Activated T-helper 1 cell treated with anti-CD3 and anti-CD28 coated beads, Interleukin-2, amount 50 U/mL, for 16 hours (primary cell): ENCODE results near the gene CAMK1D.

Source experiments
- DNase-seq, 2 donors: peaks; one replicate each; pipeline ENCODE4 v3.0.0-alpha.2; 2020; ENCODE audit warnings: low read depth in 1 of 2, low spot score in 1 of 2

The CAMK1D gene

DNA sequence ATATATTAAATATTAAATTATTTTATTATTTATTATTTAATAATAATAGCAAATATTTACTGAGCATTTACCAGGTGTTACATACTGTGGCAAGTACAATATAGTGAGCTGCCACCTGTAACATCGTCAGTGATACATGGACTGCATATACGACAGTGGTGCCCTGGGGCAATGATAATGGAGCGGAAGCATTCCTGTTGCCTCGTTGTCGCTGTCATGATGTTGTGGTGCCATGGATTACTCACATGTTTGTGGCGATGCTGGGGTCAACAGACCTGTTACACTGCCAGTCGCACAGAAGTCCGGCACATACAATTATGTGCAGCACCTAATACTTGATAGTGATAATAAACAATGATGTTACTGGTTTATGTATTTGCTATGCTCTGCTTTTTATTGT lies 20.6 kb downstream of the CAMK1D start:
- no peak for DNase-seq

DNA sequence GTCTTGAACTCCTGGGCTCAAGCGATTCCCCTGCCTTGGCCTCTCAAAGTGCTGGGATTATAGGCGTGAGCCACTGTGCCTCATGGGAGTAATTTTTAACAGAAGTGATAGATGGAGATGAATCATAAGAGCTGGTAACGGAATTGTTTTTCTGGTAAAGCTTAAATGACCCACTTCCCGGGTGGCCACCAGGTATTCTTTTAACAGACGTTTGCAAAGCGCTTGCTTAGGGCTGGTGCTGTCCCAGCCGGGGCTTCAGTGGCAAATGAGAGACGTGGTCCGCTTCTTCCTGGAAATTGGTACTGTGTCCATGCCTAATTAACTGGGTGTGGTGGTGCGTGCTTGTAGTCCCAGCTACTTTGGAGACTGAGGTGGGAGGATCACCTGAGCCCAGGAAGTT lies 23.5 kb downstream of the CAMK1D start:
- no peak for DNase-seq

DNA sequence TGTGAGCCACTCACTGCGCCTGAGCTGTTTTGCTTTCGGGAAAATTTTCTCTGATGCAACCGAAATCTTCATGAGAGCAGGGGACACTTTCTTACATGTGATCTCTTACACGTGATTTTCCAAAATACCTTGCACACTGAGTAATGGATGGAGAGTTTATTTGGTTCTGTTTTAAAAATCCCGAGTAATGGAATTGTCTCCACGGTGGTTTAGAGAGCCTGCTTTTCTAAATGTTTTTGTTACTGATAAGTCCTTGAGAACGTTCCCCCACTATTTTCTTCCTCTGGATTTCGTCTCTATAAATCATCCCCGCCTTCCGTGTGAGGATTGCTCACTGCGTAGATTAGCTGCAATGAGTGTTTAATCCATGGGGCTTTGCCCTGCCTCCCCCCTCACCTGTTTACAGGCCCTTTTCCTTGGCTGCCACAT lies 25.7 kb downstream of the CAMK1D start:
- no peak for DNase-seq

DNA sequence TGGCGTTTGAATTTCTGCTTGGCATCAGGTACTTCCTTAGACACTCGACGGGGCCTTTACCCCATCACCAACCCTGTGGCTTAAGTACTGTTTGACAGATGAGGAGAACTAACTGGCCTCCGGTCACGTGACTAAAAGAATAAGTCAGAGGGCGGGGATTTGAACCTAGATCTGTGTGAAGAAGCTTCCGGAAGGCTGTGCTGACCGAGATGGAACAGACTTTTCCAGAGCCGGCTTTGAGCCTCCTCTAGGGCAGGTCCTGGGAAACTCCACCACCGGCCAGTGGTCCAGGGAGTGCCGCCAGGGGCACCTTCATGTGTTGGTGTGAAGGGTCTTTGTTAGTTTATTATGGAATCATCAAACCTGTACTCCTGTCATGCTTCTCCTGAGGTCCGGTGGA lies 26.9 kb downstream of the CAMK1D start:
- DNase-seq: no peak

DNA sequence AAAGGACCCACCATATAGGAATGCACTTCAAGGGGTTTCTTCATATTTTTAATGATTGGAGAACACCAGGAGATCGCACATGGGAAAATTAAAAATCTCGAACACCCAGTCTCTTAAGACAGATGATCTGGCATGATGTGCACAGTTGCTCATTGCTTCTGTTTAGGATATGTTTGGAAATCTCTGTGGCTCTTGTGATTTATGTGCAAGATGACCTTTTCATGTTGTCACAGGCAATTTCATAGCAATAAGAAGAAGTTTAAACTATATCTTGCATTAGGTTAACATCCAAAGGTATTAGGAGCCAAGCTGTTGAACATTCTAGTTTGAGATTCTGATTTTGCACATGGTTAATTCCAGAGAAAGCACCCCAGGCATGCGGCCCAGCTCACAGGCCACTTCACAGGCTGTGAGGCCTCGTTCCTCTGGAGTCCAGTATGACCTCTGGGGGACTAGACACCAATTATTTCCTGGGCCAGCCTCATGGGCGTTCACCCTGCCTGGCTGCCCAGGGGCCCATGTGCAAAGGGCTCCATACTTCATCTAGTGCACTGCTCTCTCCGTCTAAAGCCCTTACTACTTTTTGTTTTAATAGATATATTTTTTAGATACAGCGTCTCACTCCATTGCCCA lies 28.4 kb downstream of the CAMK1D start:
- DNase-seq: no peak

DNA sequence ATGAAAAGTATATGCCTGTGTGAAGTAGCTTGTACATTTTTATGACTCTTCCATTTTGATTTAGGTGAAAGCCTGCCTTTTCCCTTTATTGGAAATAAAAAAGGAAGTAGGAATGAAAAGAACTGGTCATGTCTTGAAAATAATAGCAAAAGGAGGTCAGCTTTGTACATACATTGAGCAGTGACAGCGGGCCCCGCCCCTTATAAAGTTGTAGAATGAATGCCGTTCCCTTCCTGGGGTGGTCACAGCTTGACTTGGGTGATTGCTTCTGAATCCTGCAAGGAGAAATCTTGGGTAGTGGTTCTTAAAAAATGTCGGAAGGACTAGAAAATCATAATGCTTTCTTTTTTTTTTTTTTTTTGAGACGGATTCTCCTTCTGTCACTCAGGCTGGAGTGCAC lies 31.7 kb downstream of the CAMK1D start:
- DNase-seq: no peak

DNA sequence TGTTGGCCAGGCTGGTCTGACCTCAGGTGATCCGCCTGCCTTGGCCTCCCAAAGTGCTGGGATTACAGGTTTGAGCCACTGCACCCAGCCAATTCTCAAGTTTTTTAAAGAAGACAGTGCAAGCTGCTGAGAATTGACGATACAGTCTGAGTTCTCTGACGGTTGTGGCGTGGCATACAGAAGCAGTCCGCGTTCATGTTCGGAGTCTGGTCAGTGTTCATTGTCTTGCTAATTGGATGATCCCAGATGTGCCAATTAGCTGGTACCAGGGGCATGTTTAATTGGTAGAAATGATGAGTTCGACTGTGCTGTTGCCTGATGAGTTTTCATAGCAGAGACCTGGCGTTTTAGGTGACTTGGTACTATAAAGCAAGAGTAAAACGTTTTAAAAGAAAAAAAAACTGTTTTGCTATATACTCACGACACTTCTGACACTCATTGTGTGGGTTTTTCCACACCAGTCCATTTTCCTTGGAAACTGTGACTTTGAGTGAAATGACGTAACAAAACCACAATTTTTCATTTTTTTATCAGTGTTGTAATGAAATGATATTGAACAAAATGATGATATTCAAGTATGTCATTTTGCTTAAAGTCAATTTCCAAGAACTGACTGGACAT lies 32.3 kb downstream of the CAMK1D start:
- no peak for DNase-seq

DNA sequence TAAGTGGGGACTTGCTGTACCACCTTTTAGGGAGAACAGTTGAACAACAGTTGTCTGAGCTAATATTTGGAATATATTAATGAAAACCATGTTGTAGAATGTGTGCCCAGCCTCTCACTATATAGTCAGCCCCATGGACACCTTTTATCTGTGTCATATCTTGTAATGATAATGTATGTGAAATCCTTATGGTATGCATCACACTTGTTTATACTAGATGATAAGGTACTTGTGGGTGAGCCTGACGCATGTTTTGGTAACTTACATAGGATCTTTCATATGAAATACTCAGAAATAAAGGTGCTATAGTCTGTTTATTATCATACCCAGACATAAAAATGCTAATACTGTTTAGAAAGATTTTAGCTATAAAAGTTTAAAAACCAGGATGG lies 32.8 kb downstream of the CAMK1D start:
- DNase-seq: no peak

DNA sequence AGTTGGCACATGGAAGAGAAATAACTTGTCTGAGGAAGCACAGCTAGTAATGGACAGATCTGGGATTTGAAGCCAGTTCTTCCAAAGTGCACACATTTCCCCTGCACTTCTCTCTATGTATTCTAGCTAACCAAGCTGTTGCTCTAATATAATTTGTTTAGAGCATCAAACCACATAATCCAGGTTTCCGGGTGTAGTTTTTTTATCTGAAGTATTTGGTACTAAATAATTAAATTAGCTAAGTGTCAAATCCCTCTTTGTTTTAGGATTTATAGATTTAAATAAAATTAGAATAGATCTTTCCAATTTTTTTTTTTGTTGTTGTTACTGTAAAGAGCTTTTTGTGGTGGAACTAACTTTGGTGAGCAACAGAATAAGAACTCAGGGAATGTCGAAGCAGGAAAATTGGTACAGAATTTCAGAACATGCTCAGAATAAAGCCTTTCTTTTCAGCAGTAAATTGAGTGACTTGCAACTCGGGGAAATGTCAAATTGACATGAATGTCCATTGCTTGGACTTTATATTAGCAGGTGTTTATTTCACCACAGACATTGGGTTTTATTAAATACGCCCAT lies 33.7 kb downstream of the CAMK1D start:
- no peak for DNase-seq

DNA sequence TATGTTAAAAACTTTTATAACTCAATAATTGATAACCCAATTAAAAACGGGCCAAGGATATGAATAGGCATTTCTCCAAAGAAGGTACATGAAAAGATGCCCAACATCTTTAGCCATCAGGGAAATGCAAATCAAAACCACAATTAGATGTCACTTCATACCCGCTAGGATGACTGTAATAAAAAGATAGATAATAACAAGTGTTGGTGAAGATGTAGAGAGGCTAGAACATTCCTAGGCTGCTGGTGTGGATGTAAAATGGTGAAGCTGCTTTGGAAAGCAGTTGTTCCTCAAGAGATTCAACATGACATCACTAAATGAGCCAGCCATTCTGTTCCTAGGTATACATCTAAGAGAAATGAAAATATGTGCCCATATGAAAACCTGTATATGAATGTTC lies 35.6 kb downstream of the CAMK1D start:
- DNase-seq: no peak

DNA sequence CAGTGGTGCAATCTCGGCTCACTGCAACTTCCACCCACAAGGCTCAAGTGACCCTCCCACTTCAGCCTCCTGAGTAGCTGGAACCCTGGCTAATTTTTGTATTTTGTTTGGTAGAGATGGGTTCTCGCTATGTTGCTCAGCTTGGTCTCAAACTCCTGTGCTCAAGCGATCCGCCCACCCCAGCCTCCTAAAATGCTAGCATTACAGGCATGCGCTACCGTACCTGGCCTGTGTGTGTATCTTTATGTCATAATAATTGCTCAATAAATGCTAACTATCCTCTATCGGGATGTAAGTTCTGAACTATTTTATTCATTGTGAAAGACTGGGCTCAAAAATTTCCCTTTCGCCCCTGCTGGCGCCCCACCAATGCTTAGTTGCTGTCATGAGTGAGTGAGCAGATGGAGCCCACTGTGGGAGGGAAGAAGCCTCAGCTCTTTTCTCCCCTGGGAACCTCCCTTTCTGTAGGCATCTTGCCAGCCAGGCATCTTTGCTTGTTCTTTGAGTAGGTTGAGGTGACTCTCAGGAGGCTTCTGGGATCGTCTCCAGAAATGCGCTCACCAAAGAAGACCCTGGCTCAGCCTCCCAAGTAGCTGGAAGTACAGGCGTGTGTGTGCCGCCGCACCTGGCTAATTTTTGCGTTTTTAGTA lies 38.3 kb downstream of the CAMK1D start:
- no peak for DNase-seq

DNA sequence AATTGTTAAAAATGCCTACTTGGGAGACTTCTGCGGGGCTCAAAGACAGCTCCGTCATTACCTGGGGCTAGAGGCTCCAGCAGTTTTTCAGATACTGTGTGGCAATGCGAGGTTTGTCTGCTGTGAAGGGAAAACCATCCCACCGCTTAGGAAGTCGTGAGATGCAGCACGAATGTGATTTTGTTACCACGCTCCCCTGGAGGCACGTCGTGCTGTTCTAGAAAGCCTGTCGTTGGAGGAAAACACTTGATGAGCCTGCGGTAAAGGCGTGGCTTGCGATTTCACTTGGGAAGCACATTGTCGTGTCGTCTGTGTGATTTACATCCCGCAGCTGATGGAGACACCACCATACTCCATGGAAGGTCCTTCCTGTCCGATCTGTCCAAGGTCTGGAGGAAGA lies 39.3 kb downstream of the CAMK1D start:
- DNase-seq: no peak

DNA sequence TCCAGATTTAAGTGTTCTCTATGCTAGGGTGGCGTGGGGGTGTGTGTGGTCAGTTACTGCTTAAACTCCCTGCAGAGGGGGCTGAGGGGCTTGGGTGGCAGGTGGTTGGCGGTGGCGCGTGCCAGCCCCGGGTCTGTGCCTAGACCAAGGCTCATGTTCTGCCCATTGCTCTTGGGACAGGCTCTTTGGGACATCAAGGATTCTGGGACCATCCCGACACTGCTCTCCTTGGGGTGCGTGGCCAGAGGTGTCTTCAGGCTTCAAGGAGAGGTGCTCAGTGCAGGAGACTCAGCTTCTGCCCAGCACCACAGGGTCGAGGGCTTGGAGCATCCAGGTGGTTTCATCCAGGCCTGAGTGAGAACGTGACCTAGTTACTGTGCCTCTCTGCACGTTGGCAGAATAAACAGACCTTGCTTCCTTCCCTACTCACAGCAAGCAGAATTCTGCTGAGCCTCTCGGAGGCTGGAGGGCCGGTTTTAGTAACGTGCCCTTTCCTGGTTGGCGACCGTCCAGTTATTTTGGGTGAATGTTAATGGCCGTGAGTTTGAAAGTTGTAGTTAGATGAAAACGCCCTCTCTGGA lies 39.9 kb downstream of the CAMK1D start:
- no peak for DNase-seq

DNA sequence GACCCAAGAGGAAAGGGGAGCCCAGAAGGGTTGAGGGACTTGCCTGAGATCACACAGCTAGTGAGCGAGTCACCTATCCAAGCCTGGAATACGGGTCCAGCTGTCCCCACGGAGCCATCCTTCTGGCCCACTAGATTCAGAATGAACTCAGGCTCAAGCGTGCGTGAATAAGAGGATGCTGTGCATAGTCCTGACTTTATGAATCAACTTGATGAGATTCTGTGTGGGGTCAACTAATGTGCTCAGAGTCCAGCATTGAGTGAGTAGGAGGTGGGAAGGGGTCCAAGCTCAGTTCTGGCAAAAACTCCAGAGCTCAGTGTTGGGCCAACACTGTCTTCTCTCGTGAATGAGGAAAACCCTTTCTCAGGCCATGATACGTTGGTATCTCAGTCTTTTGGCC lies 41.4 kb downstream of the CAMK1D start:
- no peak for DNase-seq

DNA sequence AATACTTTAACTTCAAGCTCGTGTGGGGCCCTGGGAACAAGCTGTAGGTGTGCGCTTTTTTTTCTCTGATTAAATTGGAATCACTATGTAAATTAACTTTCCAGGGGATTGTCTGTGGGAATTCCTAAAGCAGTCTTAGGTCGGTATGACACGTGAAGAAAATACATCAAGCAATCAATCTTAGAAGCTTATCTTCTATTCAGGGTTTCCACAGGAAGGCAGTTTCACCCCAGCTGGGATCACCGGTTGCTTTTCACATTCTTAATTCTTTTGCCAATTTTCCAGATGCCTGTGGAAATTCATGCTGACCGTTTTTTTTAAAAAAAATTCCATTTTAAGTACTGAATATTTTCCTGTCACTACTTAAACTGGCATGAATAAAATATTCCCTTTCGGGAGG lies 41.9 kb downstream of the CAMK1D start:
- DNase-seq: no peak

DNA sequence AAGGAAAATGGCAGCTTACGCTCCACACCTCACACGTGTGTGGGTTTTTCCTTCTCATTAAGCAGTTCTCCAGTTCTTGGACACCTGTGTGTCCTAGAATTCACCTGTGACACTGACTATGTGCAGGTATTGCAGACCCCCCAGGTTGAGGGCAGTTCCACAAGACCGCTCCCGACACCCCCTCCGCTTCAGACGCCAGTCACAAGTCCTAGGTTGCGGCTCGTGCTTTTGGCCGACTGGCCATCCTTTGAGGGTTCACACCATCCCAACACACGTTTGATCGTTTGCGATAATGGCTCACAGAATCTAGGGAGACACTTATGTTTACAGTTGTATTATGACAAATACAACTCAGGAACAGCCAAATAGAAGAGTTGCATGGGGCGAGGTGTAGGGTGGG lies 44.5 kb downstream of the CAMK1D start:
- DNase-seq: no peak

DNA sequence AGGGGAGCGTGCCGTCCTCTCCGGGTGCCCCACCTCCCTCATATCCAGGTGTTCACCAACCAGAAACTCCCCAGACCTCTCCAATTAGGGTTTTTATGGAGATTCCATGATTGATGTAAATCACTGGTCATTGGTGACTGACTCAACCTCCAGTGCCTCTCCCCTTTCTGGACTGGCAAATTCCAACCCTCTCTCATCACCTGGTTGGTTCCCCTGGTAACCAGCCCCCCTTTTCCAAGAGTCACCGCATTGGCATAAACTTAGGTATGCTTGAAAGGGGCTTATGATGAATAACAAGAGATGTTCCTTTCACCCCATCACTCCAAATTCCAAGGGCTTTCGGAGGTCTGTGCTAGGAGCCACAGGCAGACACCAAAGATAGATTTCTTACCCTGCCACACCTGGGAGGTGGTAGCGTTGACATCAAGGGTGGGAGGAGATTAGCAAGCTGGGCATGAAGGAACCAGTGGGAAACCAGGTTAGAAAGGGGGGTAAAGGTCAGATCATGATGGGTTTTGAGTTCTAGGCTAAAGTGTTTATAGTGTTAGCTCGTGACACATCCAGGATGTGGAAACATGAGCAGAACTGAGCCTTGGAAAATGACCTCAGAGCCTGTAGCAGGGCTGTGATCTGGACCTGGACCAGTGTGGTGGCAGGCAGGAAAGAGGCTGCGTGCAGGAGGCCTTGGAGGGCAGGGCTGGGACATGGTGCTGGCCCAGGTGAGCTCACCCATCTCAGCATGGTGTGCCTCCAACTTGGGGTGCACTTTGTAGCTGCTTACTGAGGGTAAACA lies 45.1 kb downstream of the CAMK1D start:
- DNase-seq: no peak

DNA sequence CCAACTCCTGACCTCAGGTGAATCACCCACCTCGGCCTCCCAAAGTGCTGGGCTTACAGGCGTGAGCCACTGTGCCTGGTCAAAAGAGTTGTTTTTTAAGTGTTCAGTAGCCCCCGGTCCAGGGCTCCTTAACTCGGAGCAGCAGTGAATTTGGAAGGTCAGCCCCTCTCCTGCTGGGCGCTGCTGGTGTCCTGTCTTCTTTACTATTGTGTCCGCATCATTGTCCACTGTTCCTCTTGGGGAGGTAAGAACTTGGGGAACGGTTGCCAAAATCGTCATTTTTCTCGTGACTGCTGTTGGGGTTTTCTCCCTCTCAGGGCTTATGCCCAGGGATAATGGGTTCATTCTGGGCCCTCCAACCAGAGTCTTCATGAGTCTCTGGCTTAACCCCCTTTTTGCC lies 46.7 kb downstream of the CAMK1D start:
- DNase-seq: no peak

DNA sequence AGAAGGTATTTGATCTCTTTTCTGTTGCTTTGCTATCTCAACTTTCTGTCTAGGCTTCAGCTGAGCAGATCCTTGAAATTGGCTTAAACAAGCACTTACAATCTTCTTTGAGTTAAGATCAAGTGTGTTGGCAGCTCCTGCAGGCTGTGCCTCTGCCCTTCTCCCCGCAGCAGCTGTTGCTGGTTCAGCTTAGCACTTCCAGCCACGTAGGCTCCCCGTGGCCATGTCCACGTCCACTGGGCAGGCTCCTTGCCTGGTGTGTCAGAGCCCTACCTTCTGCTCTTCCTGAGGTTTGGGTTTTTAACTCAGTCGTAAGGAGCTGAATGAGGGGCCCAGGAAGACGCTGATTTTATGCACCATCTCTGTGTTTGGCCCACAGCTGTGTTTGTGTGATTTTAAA lies 47.2 kb downstream of the CAMK1D start:
- DNase-seq: no peak

DNA sequence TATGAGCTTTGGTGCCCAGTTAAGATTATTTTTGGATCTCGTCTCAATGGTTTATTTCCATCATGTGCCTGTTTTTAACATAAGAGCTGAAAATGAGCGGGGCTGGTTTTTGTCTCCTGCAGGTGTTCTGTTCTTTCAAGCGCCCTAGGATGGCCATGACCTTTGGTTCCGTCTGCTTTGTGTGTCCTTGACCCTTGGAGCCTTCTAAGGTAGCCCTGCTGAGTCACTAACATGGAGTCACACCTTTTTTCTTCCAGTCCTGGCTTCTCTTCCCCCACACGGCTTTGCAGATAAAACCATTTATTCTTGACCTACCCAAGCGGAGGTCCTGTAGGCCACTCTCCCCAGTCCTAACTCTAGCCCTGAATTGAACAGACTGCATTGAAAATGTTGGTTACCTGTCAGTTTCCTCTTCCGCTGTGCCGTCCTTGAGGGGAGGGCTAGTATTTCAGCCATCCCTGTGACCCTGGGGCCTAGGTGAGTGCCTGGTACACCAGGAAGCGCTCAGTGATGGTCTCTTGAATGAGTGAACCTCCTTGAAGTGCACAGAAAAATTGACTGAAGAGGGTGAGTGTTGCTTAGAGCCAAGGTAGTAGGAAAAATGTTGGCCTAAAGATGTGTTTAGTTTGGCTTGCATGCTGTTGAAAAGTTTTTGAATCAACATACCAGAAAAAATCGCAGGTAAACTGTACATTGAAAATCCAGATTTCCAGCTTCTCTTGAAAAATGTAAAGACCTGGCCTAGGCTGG lies 48.0 kb downstream of the CAMK1D start:
- DNase-seq: no peak

DNA sequence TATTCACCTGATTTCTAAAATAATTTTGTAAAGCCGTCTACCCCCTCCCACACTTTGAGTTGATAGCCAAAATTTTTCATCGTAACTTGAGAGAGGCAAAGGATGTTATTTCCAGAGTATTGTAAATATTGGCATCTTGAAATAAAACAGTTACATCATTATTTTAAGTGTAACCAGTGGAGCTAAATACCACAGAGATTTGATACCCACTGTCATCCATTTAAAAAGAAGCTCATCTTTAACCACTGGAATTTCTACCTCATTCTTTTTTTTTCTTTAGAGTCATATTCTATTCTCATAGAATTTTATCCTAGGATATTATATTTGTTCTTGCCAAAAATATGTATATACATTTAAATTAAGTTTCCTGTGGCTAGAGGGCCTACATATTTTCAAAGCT lies 48.6 kb downstream of the CAMK1D start:
- DNase-seq: no peak
